ENCODE results near the gene CCDC32. TPM values are rescaled to one million over a fixed set of nuclear protein-coding genes. Genes with fewer than 3 reads are reported as not detected.

CCDC32 gene
- total and polyA plus RNA-seq, 2 of the 13 experiments (the other 11 are each of a cell fraction or from before 2014, with no cell fraction given) = 10.8 to 23.2 TPM

GRCh38 chr15:40567111-40567510, 2.3 kb upstream of the CCDC32 start (continued):
- TF ChIP-seq PATZ1 (CRISPR knock-in tag; IDR thresholded peaks at IDR 0.05) (peak; percentile 61), SMARCC2 (IDR thresholded peaks at IDR 0.05) (no peak), E2F5 (CRISPR knock-in tag; conservative IDR thresholded peaks at IDR 0.05) (no peak), DBP (CRISPR knock-in tag; IDR thresholded peaks at IDR 0.05; ENCODE audit: not compliant biosample characterization) (no peak), TSC22D2 (CRISPR knock-in tag; IDR thresholded peaks at IDR 0.05; ENCODE audit: borderline replicate concordance) (no peak), GTF2F1 (IDR thresholded peaks at IDR 0.05; ENCODE audit: low read length) (no peak), ELF1 (CRISPR knock-in tag; IDR thresholded peaks at IDR 0.05) (no peak), ZNF263 (CRISPR knock-in tag; IDR thresholded peaks at IDR 0.05) (no peak), FOXA1 (IDR thresholded peaks at IDR 0.05) (no peak), FOXA1 (CRISPR knock-in tag; IDR thresholded peaks at IDR 0.05) (0 out of 2 replicates have a peak, but pooled peaks have one; percentile 22), HMGXB4 (CRISPR knock-in tag; IDR thresholded peaks at IDR 0.05; ENCODE audit: borderline replicate concordance in 1 of 2, low read depth in 1 of 2) (peak in 1 of 2 experiments; percentile 53; a peak in 1 of 4 replicates), TERF1 (CRISPR knock-in tag; IDR thresholded peaks at IDR 0.05) (no peak), GMEB1 (CRISPR knock-in tag; IDR thresholded peaks at IDR 0.05; ENCODE audit: borderline replicate concordance) (no peak), CTCF (CRISPR knock-in tag; IDR thresholded peaks at IDR 0.05) (peak; percentile 81), ESRRA (CRISPR knock-in tag; IDR thresholded peaks at IDR 0.05; ENCODE audit: low read depth) (no peak), ZNF235 (CRISPR knock-in tag; IDR thresholded peaks at IDR 0.05; ENCODE audit: borderline replicate concordance) (no peak), THAP11 (CRISPR knock-in tag; IDR thresholded peaks at IDR 0.05) (0 out of 2 replicates have a peak, but pooled peaks have one; percentile 35), SRF (IDR thresholded peaks at IDR 0.05; ENCODE audit: low read depth, low read length) (no peak)
